GM19324 (cell line): ENCODE measurements around the gene POU5F1.
"Not testable (repeated sequence)": the region's sequence is repeated elsewhere in the genome, so short reads cannot be mapped to it uniquely, and the experiment has no call there.

Source experiments
- ATAC-seq: cut with Tn5 transposase; IDR thresholded peaks from one replicate; pipeline ENCODE4 v1.9.1; 2021; ENCODE audit warnings: mild to moderate bottlenecking, moderate library complexity; ENCODE audit not compliant: unreplicated experiment, low FRiP score

POU5F1 gene

GRCh38 chr6:31169123-31169857 lies 1.2 kb downstream of the POU5F1 start:
- no peak for ATAC-seq

GRCh38 chr6:31168606-31169005 lies 1.9 kb downstream of the POU5F1 start:
- ATAC-seq, result no peak

GRCh38 chr6:31165986-31166385 lies 4.5 kb downstream of the POU5F1 start:
- no peak for ATAC-seq

GRCh38 chr6:31165064-31165832 lies 5.2 kb downstream of the POU5F1 start:
- ATAC-seq, result peak; percentile 61

GRCh38 chr6:31164475-31165063 lies 5.9 kb downstream of the POU5F1 start:
- ATAC-seq, result not testable (repeated sequence)

GRCh38 chr6:31163922-31164321 lies 6.6 kb downstream of the POU5F1 start:
- no peak for ATAC-seq

GRCh38 chr6:31162463-31163165 lies 7.9 kb downstream of the POU5F1 start:
- ATAC-seq, result no peak

- no peak for ATAC-seq
These were observed 9.0 kb downstream of the POU5F1 start for GRCh38 chr6:31161216-31162126.

- no peak for ATAC-seq
These were observed 11.3 kb downstream of the POU5F1 start for GRCh38 chr6:31158863-31159855.

GRCh38 chr6:31158140-31158862 lies 12.2 kb downstream of the POU5F1 start, which contains the start of gene TCF19:
TCF19 (plus strand) TSS chr6:31158589; CDS start chr6:31159470, 881 bp downstream.
- ATAC-seq, result peak; percentile 88

- ATAC-seq, result no peak
These were observed 12.9 kb downstream of the POU5F1 start, which contains the start of gene CCHCR1 for GRCh38 chr6:31157513-31158139. CCHCR1 (minus strand) TSS chr6:31157802; CDS start chr6:31157600, 202 bp downstream.

GRCh38 chr6:31156641-31157040 lies 13.8 kb downstream of the POU5F1 start:
- ATAC-seq, result no peak

GRCh38 chr6:31154436-31154835 lies 16.0 kb downstream of the POU5F1 start:
- no peak for ATAC-seq

- no peak for ATAC-seq
These were observed 17.7 kb downstream of the POU5F1 start for GRCh38 chr6:31152781-31153180.

GRCh38 chr6:31149827-31150447 lies 20.5 kb downstream of the POU5F1 start:
- ATAC-seq, result no peak

GRCh38 chr6:31145386-31145785 lies 25.1 kb downstream of the POU5F1 start:
- ATAC-seq, result no peak

- ATAC-seq, result no peak
These were observed 25.5 kb downstream of the POU5F1 start for GRCh38 chr6:31144970-31145340.
